NCI-H524 treated with DMSO at 0.1 percent for 48 hours (cell line): ENCODE data around the gene NAA38.

Experiments used
- DNase-seq: peaks from one replicate; lab custom pipeline; 2025; lab: John Stamatoyannopoulos, UW

Gene NAA38

DNA sequence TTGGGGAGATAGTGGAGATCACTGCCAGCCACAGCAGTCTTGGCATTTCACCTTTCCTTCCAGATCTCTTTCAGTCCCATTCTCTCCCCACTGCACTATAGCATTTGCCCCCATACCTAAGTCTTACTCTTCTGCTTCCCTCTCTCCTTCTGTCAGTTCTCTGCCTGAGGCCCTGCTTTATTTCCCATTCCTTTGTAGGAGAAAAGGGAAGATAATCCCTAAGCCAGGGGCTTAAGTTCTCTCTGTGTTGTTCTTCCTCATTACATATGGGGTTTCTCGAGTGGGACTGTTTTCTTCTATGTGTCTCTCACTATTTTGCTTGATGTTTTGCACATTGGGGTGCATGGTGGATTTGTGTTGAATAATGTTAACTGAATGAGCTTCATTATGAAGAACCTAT, 16.9 kb downstream of the NAA38 start:
- no peak for DNase-seq

DNA sequence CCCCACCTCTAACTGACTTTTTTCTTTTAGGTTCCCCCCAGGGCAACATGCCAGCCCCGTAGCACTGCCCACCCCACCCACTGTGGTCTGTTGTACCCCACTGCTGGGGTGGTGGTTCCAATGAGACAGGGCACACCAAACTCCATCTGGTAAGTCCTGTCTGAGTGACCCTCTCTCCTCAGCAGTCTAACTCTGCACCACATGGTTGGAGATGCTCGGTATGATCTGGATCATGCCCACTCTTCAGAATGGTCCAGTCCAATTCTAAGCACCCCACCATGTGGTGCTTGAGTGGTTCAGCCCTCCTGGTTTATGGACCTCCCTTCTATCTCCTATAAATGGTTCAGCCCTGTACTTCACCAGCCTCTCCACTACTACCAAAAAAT, 17.5 kb downstream of the NAA38 start:
- DNase-seq: no peak

DNA sequence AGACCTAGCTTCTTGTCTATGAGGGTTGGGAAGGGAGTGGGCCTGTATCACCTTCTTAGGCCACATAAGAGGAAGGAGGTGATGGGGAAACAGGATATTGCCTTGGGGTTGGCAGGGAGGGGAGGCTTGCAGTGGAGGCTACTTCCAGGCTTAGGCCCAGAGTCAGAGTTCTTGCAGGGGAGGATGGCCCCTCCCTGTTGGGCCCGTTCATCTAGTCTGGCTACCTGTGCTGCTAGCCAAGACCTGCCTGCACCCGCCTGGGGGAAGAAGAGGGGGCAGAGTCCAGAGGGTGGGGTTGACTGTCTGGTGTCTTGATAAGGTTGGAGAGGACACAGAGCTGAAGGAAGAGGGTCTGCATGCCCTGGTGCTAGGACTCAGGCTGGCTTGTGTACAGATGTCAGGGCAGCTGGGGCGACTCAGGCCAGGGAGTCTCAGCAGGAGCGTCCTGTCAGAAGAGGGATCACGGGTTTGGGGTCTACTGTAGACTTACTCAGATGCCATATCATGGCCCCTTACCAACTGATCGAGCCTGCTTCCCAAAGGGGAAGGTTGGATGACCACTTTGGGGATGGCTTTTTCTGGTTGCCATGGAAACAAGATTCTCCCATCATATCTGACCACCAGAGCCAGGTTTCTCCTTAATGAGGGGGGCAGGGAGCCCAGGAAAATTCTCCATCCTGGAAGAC, 18.0 kb downstream of the NAA38 start:
- no peak for DNase-seq

DNA sequence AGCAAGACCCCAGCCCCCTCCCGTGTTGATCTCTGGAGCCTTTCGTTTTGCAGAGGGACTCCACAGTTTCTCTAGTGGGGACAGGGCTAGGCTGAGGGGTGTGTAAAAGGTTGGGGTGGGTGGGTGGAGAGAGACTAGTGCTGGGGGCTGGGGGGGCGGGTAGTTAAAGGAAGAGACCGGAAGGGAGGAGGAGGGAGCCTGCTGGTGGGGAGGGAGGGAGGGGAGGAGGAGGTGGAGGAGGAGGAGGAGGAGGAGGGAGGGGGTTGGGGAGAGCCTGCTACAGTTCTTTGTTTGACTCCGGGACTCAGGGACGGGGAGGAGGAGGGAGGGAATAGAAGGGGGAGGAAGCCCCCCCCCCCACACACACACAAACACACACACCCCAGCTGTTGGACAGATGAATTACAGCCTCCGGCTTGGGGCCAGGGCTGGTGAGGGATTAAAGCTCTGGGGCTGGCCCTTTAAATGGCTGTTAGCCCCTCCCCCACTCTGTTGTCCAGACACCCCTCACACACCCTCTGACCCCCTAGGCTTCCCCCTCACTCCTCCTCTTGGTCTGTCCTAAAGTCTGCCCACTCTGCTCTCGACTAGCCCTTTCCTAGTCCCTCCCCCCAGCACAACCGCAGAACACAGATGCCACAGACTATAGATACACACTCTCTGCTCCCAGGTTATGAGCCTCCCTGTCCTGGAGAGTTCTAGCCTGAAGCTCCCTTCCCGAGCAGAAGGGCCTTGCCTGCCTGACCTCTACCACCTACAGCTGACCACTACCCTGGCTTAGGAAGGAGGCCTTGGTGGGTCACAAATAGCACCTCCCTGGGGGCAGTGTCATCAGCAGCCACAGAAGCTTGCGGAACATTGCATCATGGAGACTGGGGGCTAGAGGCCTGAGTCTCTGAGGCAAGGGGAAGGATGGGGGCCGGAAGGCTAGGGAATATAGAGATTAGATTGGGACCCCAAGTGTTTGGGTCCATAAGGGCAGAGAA, 19.0 kb downstream of the NAA38 start:
- no peak for DNase-seq

DNA sequence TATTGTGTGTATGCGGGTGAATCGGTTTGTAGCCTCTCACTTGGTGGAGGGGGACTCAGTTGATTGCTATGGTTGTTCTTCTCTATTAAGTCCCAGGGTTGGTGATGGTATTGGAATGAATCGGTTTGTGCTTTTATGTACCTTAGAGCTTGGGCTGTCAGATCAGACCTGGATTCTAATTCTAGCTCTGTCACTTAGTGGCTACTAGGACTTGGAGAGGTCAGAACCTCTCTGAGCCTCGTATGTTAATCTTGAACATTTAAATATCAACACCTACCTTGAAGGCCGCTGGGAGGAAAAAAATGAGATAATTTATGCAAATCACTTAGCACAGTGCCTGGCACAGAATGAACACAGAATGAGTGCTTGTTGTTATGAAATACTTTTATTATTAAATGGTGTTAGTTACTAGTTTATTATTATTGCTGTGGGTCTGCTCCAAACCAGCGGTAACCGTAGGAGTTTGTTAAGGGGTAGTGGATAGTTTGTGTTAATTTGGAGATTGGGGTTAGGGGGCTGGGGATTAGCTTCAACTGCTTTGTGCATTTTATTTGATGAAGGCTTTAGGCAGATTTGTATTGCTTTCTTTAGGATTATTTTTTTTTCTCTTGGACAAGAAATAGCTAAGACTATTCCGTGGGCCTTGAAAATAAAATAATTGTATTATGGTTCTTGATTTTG, 19.8 kb downstream of the NAA38 start:
- no peak for DNase-seq

DNA sequence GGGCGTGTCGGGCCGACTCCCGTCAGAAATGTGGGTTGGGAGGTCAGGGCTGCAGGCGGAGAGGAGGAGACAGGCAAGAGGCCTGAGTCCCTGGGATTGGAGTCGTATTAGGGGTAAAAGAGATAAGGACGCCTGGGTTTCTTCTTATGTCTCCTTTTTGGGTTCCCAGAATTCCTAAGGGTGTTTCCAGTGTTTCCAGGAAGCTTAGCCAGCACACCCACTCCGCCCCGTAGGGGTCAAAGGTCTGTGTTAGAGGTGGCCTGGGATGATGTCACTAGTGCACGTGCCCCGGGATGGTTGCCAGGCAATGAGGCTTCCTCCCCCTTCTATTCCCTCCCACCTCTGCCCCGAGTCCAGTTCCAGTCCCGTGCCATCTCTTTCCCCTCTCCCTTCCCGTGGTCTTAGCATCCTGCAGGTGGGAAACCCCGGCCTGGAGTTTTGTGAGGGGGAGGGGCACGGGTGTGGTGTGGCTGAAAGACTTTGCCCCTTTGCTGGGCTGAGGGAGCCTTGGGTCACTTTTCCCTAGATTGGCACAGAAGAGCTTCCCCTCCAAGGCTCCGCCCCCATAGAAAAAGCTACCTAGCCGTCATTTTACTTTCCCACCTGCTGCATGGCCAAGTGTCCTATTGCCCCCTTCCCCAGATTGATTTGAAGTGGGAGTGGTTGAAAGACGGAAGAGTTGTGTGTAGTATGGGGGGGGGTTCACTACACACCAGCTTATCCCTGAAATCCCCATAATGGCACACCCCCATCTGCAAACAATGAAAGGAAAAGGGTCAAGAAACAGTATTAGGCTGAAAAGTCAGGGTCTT, 20.6 kb downstream of the NAA38 start:
- peak; percentile 52 for DNase-seq

DNA sequence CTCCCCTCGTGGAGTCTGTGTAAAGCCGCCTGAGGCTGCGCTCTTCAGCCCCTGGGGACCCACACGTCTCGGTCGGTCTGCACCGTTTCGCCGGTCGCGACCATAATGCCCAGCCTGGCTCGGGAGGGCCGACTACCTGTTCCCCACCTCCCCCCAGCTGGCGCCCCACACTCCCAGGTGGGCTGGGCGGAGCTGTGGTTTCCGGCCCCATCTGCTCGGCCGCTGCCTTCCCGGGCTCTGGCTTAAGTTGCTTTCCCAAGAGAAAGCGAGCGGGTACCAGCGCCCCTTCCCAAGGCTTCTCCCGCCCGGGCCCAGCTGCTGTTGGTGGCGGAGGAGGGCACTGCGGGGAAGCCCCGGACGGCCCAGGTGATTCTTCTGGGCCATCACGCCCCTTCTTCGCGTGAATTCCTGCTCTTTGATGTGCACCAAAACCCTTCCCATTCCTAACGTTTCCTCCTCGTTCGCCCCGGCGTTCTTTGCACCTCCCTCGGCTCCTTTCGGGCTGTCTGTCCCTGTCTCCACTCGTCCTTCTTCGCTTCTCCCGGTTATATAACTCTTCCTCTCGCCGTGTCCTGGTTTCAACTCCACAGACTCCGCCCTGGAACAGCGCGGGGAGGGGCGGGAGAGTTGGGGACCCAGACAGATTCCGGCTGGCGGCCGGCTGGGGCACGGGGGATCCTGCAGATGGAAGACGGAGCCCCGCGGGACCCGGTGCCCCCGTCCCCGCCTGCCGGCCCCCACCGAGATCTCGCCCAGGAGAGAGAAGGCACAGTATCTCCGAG, 21.4 kb downstream of the NAA38 start:
- DNase-seq: no peak

DNA sequence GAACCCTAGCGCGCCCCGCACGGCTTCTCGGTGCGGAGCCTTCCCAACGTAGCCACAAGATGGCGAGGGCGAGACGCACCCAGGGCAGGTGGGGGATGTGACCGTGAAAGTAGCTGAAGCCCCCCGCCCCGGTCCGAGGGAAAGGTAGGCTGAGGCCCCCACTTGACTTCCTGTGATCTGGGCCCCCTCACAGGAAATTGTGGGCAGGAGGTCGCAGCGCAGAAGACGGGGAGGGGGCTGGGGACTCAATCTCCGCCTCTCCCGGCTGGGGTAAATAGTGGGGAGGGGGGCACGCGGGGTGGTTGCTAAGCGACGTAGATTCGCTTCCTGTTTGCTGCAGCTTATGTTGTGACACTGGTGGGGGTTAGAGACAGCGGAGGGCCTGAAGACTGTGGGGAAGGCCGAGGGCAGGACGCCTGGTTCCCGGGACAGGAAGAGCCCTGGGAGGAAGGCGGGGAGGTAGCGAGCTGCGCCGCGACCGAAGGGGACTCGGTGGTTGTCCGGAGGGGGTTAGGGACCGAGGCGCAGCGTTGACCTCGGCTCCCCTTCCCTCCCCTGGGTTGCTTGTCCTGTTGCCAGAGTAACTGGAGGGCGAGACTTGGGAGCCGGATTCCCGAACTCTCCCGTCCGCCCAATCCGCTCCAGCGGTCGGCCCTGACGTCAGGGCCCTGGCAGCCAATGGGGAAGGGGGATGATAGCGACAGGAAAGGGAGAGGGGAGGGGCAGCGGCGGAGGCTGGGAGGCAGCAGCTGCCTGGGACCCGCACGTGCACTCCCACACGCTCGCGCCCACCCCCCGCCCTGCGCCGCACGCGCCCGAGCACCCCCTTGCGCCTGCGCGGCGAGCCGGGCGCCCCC, 22.2 kb downstream of the NAA38 start:
- peak; percentile 55 for DNase-seq

DNA sequence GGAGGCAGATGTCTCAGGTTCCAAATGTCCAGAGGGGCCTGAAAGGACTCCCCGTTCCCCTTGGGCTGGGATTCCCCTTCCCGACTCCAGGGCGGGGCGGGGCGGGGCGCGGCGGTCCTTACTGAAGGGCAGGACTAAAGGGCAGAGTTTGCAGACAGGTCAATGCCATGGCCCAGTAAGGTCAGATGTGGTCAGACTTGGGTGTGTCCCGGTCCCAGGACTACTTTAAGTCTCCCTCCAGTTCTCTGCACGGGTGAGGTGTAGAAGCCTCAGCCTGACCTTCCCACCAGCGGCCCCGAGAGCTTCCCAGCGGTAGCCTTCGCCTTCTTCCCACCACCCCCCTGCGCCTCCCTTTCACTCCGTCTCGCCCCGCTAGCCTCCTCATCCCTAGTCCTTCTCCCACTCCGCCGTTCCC, 22.8 kb downstream of the NAA38 start:
- no peak for DNase-seq

DNA sequence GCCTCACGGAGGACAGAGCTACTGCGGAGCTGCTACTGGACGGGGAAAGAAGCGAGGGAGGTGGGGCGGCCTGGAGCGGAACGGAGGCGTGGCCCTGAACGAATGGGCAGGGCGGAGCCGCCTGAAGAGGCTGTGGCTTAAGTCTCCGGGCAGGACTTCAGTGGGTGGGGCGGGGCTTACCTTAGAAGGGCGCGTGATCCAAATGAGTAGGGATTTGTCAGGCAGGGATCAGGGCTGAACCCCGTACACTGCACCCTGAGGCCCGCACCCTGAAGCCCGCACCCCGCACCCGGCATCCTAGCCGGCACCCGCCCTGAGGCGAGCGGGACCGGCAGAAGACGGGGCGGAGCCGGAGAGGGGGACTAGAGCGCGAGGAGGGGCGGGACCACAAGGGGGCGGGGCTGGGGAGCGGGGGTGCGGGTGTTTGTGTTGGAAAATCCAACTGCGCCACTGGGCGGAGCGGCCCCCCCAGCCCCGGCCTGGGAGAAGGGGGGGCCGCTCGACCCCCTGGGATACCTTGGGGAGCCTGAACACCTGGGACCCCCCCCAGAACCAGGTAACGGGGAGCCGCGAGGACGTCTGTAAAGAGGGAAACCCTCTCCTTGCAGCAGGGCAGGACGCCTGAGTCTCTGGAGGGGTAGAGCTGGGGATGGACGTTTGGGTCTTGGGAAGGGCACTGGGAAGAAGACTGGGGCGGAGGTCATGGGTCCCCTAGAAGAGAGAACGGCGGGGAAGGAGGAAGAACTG, 23.4 kb downstream of the NAA38 start, which contains the start of gene KDM6B:
KDM6B (plus strand) TSS at position 423 of the 747 bp plus-strand sequence. CDS start 11,338 bp downstream, outside the sequence.
- DNase-seq: no peak

DNA sequence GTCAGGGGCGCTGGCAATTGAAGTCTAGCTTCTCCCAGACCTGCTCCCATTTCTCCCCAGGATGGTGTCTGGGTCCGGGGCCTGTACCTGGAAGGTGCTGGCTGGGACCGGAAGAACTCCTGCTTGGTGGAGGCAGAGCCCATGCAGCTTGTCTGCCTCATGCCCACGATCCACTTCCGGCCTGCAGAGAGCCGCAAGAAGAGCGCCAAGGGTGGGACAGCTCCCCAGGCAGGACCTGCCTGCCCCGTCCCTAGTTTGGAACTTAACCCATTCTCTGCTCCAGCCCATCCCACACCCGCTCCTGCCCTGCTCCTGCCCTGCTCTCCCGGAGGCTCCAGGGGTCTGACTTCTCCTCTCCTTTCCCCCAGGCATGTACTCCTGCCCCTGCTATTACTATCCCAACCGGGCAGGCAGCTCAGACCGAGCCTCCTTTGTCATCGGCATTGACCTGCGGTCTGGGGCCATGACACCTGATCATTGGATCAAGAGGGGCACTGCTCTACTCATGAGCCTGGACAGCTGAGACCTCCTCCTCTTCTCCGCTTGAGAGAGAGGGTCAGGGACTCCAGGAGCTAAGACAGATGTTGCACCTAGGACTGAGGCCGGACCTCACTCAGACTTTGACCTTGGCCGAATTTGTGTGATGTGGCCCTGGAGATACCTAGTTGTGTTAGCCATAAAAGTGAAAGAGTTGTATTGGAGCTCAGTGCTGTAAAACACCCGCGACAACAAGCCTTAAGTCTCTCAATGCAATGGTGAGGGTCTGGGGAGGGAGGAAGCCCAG, 24.2 kb downstream of the NAA38 start:
- no peak for DNase-seq

DNA sequence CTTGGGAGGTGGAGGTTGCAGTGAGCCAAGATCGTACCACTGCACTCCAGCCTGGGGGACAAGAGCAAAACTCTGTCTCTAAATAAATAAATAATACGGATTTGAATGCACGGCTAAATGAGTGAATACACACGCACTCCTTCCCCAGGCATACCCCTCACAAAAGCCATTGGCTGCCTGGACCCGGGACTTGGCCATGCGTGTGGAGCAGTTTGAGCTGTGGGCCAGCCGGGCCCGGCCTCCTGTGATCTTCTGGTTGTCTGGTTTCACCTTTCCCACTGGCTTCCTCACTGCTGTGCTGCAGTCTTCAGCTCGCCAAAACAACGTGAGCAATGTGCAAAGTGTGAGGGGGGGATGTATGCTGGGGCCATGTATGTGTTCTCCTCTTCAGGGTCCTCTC, 24.9 kb downstream of the NAA38 start:
- DNase-seq: no peak

DNA sequence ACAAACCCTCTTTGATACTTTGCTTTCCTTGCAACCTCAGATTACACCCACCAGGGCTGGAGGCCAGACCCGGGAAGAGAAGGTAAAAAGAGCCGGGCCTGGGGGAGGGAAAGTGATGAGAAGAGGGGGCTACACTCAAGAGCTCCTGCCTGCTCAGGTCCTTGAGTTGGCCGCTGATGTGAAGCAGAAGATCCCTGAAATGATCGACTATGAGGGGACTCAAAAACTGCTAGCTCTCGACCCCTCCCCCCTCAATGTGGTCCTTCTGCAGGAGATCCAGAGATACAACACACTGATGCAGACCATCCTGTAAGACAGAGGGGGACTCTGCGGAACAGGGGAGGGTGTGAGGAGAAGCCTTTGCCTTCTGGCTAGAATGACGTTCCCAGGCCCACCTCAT, 26.1 kb downstream of the NAA38 start:
- DNase-seq: no peak

DNA sequence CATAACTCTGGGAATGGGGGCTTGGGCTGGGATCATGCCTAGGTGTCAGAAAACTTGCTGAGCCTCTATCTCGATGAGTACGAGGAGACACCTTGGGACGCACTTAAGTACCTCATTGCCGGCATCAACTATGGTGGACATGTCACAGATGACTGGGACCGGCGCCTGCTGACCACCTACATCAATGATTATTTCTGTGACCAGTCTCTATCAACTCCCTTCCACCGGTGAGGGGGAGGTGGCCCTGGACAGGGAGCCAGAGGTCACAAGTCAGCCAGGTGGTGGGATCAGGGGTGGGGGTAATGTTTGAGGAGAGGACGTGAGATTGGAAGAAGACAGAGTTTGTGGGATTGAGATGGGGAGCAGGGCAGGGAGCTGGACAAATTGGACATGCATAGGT, 26.7 kb downstream of the NAA38 start:
- DNase-seq: no peak

DNA sequence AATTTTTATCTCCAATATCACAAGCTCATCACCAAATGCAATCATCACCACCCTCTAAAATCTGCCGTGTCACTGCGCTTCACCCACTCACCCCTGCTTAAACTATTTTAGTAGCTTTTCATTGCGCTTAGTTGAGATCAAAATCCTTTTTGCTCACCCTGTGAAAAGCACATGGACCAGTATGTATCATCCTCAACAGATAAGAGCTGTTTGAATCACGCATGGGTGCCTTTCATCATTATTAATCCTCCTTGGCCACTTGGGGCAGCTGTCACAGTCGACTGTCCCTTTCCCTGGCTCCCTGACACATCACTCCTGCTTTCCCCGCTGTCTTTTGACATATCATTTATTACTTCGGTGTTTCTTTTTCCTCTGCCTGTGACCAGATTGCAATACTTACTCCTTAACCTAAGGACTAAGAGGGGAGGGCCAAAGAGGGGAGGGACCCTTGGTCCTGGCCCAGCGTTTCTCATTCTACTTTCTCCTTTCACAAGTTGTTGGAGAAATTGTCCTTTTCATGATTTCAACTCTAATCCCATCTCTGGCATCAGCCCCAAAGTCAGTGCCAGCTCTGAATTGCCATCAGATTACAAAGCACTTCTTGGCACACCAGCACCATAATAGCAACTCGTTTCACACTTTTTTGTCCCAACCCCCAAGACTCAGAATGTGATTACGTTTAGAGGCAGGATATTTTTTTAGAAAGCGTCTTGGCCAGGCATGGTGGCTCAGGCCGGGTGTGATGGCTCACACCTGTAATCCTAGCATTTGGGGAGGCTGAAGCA, 32.0 kb downstream of the NAA38 start:
- DNase-seq: no peak

DNA sequence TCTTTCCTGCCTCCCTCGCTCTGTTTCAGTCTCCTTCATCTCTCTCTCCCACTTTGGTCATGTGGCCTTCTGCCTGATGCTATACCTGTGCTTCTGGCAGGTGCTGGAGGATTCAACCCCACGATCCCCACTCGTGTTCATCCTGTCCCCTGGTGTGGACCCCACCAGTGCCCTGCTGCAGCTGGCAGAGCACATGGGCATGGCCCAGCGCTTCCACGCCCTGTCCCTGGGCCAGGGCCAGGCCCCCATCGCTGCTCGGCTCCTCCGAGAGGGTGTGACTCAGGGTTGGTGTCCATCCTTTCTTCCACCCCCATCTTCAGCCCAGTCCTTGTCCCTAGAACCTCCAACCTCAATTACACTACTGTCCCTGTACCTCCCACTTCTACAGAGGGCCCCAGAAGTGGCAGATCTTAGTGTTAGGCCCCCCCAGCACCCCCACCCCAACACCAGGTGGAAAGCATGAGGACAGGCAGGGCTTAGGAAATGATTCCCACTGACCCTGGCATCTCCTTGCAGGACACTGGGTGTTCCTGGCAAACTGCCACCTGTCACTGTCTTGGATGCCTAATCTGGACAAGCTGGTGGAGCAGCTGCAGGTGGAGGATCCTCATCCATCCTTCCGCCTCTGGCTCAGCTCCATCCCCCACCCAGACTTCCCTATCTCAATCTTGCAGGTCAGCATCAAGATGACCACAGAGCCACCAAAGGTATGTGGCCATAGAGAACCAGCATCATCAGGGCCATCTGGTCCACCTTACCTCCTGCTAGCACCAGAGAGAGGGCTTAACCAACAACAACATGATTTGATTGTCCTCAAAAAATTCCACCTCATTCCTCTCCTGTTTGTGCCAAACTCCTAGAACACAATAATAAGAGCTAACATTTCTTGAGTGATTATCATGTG, 33.1 kb downstream of the NAA38 start:
- no peak for DNase-seq
